ENCODE results near the gene RFX7.

DNA sequence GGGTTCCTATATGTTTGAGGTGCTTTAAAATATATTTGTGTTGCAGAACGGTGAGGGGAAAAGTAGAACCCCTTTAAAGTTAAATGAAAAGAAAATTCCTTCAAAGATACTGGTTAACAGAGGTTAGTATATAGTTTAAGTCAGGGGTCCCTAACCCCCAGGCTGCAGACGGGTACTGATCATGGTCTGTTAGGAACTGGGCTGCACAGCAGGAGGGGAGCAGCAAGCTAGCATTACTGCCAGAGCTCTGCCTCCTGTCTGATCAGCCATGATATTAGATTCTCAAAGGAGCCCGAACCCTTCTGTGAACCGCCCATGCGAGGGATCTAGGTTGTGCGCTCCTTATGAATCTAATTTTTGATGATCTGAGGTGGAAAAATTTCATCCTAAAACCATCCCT lies 37.5 kb upstream of the RFX7 start:
- no peak for TF ChIP-seq SMC3 (IDR thresholded peaks at IDR 0.05)
- TF ChIP-seq, protein P1, sequence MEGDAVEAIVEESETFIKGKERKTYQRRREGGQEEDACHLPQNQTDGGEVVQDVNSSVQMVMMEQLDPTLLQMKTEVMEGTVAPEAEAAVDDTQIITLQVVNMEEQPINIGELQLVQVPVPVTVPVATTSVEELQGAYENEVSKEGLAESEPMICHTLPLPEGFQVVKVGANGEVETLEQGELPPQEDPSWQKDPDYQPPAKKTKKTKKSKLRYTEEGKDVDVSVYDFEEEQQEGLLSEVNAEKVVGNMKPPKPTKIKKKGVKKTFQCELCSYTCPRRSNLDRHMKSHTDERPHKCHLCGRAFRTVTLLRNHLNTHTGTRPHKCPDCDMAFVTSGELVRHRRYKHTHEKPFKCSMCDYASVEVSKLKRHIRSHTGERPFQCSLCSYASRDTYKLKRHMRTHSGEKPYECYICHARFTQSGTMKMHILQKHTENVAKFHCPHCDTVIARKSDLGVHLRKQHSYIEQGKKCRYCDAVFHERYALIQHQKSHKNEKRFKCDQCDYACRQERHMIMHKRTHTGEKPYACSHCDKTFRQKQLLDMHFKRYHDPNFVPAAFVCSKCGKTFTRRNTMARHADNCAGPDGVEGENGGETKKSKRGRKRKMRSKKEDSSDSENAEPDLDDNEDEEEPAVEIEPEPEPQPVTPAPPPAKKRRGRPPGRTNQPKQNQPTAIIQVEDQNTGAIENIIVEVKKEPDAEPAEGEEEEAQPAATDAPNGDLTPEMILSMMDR (IDR thresholded peaks at IDR 0.05): no peak
- TF ChIP-seq CEBPB (IDR thresholded peaks at IDR 0.05): no peak
- TF ChIP-seq, protein P2, sequence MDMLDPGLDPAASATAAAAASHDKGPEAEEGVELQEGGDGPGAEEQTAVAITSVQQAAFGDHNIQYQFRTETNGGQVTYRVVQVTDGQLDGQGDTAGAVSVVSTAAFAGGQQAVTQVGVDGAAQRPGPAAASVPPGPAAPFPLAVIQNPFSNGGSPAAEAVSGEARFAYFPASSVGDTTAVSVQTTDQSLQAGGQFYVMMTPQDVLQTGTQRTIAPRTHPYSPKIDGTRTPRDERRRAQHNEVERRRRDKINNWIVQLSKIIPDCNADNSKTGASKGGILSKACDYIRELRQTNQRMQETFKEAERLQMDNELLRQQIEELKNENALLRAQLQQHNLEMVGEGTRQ (IDR thresholded peaks at IDR 0.05): no peak
- TF ChIP-seq, protein P3, sequence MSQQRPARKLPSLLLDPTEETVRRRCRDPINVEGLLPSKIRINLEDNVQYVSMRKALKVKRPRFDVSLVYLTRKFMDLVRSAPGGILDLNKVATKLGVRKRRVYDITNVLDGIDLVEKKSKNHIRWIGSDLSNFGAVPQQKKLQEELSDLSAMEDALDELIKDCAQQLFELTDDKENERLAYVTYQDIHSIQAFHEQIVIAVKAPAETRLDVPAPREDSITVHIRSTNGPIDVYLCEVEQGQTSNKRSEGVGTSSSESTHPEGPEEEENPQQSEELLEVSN (IDR thresholded peaks at IDR 0.05; ENCODE audit: borderline replicate concordance, low read depth): no peak
- no peak for TF ChIP-seq EP300 (IDR thresholded peaks at IDR 0.05)

Data from A549 (cell line).